UCSD-AML1 (cell line): ENCODE measurements around the gene FSD1L.
"Not testable (repeated sequence)": the region's sequence is repeated elsewhere in the genome, so short reads cannot be mapped to it uniquely, and the experiment has no call there.

Source experiments
- DNase-seq: peaks from one replicate; lab custom pipeline; 2025; ENCODE audit not compliant: unreplicated experiment; lab: John Stamatoyannopoulos, UW

The FSD1L gene

DNA sequence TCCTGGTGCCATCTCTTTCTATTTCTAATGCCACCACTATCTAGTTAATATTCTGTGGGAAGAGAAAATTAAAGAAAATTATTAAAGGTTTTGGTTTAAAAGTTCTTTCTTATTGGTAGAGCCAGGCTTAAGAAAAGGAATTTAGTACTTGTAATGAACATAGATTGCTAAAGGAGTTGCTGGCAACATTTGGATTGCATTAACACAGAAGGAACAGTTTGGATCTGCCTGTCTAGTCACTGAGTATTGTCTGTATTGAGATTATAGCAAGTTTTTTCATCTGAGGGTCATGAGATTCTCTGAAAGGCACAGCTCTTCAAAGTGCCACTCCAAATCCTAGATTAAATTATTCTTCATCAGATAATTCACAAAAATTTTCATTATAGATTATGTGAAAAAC lies 32.0 kb downstream of the FSD1L start:
- no peak for DNase-seq

DNA sequence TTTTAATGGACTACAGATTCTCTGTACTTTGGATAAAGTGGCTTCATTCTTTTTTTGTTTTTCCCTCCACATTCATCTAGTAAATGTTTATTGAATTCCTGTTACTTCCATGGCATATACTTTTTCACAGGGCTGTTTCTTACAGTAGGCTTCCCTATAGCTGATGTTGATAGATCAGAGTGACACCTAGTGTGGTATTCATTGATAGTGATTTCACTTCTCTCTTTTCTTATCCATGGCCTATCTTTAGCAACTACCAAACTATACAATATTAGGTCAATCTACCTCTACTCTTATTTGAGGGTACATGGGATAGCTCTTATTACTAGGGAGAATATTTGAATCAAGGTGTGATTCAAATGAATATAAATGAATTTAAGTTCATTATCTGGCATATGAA lies 35.8 kb downstream of the FSD1L start:
- no peak for DNase-seq

- no peak for DNase-seq
These were observed 36.4 kb downstream of the FSD1L start for GRCh38 chr9:105484226-105484625.

DNA sequence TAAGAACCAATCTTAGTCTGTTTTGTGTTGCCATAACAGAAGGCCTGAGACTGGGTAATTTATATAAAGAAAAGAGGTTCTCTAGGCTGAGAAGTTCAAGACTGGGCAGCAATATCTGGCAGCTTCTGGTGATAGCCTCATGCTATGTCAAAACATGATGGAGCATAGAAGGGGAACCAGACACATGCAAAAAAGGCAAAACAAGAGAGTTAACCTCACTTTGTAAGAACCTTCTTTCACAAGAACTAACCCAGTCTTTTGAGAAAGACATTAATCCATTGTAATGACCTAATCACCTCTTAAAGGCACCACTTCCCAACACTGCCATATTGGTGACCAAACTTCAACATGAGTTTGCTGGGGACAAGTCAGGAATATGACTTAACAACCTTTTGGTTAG lies 37.3 kb downstream of the FSD1L start:
- no peak for DNase-seq

GRCh38 chr9:105496826-105497225 lies 49.0 kb downstream of the FSD1L start:
- DNase-seq, result no peak

GRCh38 chr9:105497704-105498103 lies 49.9 kb downstream of the FSD1L start:
- DNase-seq, result no peak

DNA sequence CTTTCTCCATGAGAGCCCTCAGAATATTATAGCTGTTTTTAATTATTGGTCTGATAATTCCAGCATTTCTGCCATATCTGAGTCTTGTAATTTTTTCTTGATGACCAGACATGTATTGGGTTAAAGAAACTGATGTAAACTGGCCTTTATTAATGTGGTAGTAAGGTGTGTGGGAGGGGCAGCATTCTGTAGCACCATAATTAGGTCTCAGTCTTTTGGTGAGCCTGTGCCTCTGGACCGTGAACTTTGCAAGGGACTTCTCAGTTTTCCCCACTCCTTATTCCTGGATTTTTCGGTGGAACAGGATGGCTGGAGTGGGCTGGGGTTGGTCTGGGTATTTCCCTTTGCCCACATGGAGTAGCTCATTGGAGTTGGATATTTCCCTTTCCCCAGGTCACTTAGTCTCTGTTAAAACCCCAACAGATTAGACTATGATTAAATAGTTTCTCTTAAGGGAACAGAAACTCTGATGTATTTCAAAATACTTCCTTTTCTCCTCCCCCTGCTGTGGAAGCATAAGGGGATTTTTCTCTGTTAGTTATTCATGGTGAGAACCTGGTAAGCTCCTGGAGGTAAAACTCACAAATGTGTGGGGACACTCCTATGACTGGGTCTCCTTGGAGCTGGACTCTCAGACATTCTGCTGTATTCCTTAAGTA lies 52.4 kb downstream of the FSD1L start:
- DNase-seq, result no peak

- DNase-seq, result no peak
These were observed 53.6 kb downstream of the FSD1L start for GRCh38 chr9:105501414-105501813.

DNA sequence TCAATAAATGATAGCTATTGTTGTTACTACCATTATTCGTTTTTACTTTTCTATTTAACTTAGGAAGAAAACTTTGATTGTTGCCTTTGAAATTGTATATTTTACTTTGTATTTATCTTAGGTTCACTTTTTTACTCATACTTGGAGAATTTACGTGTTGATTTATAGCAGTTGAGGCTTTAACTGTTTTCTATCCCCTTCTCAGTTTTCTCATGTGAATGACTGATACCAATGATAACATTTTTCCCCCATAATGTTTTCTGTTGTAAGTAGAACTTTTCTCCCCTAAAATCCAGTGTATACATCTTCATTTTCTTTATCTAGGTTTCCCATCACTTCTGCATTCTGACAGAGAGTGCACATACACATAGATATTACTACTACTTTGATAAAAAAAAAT lies 54.4 kb downstream of the FSD1L start:
- DNase-seq, result no peak

DNA sequence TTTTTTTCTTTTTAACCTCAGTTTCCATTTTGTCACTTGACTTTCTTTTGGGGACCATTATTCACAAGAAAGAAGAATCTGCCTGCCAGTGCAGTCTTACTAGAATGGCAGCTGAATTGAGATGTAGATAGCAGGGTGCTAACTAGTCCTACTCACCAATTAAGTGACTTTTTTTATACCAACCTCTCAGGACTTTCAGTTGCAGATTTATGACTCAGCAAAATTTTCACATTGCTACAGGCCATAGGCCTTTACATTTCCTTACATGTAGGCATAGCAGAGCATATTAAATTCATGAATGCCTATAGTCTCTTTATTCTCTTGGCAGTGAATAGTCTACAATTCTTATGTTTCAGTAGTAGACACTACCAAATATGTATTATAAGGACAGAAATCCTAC lies 56.0 kb downstream of the FSD1L start:
- DNase-seq, result no peak

GRCh38 chr9:105507096-105507790 lies 59.4 kb downstream of the FSD1L start:
- DNase-seq, result no peak

DNA sequence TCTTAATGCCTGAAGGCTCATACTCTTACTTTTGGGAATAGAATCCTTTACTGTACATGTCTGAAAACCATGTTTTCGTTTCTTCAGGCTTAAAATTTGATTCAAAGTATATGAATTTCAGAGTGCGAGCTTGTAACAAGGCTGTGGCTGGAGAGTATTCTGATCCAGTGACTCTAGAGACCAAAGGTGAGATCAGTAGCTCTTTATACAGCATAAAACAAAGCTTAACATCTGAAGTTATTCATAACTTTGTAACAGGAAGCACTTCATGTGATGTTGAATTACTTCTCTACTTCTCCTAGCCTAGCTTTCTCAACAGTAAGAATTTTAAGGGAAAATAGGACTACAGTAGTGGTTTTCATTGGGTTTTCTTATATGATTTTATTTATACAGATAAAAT lies 60.7 kb downstream of the FSD1L start:
- DNase-seq, result no peak

DNA sequence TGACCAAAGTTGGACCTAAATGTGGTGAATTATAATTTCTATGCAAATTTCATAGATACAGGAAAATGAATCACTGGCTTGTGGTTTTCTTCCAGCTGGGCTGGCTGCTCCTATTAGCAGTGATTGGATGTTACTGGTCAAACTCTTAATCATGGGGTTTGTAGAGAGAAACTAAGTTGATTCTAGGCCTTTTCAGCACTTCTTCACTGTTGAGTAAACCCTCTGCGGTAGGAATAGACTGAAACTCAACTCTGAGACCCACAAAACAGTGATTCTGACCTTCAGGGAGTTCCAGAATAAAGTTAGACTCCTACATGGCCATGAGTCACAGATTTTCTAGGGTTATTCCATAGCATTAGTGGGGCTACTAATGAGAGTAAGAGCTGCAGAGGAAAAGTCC lies 62.2 kb downstream of the FSD1L start:
- no peak for DNase-seq

DNA sequence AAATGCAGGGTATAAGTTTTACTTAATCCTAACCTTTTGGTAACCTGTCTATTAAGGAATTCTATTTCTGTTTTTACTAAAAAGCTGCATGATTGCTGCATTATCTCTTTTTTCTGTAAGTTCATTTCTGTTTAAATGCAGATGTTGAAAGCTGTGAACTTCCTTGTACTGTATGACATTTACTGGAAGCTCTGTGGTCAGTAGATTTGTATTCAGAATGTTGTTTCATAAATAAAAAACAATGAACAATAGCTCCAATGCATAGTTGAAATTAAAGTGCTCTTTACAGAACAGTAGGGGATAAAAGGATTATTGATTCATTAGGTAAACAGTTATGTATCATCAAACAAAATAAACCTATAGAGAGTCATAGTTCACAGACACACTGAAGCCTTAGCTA lies 63.6 kb downstream of the FSD1L start:
- no peak for DNase-seq

DNA sequence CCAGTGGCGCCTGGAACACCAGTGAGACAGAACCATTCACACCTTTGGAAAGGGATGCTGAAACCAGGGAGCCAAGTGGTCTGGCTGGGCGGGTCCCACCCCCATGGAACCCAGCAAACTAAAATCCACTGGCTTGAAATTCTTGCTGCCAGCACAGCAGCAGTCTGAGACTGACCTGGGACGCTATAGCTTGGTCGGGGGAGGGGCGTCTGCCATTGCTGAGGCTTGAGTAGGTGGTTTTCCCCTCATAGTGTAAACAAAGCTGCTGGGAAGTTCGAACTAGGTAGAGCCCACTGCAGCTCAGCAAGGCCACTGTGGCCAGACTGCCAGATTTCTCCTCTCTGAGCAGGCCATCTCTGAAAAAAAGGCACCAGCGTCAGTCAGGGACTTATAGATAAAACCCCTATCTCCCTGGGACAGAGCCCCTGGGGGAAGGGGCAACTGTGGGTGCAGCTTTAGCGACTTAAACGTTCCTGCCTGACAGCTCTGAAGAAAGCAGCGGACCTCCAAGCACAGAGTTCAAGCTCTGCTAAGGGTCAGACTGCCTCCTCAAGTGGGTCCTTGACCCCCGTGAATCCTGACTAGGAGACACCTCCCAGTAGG lies 68.1 kb downstream of the FSD1L start:
- no peak for DNase-seq

DNA sequence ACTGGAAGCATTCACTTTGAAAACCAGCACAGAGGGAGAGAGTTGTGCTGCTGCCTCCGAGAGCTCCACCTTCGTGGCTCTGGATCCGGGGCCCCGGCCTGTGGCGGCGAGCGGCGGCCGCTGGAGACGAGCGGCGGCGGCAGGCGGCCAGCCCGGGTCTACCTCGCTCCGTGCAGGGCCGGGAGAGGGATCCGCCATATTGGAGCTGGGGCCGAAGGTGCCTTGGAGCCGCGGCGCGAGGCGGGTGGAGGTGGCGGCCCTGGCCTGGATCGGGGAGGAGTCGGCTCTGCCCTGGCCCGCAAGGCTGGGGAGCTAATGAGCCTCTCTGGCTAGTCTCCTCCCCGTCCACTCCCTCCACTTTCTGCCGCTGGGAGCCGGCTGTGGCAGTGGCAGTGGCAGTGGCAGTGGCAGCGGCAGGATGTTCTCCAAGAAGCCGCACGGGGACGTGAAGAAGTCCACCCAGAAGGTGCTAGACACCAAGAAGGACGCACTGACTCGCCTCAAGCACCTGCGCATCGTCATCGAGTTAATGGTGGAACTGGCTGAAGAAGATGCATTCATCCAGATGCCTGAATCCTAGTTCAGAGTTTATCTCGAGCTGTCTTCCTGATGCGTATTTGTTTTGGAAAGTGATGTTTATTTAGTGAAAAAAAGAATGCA lies 72.0 kb downstream of the FSD1L start:
- DNase-seq, result peak; percentile 24

- DNase-seq, result not testable (repeated sequence)
These were observed 73.2 kb downstream of the FSD1L start for GRCh38 chr9:105520992-105521391.

GRCh38 chr9:105522618-105523385 lies 75.0 kb downstream of the FSD1L start:
- DNase-seq, result not testable (repeated sequence)

GRCh38 chr9:105531530-105531929 lies 83.7 kb downstream of the FSD1L start:
- no peak for DNase-seq

DNA sequence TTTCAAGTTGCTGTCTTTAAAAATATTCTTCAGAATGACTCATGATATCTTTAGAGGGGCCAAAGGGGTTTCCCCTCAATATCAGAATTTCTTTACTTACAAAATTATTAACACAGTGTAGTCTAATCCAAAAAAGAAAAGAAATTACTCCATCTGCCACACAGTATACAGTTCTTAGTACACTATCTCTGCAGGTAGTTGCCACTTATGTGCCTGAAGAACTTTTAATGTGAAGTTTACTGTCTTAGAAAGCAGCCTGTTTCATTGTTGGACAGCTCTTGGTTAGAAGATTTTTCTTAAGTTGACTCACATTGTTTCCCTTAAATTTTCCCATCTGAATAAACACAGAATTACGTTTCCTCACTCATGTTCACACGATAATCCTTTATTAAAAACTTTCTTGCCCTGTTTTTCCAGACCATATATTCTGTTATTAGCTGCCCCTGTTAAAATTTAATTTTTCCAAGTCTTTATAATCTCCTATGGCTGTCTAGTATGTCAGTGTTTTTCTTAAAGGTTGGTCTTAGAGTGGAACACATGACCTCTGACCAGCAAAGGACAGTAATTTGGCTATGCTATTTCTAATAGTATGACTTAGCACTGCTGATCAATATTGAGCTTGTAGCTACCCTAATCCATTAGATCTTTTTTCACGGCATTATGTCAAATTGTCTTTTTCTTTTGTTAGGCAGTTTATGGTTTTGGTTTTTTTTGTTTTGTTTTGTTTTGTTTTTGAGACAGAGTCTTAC lies 88.3 kb downstream of the FSD1L start:
- DNase-seq, result no peak

- DNase-seq, result no peak
These were observed 91.6 kb downstream of the FSD1L start for GRCh38 chr9:105539452-105539851.
